GM18520 (cell line): ENCODE measurements around the gene INPP5F.
"Not testable (repeated sequence)": the region's sequence is repeated elsewhere in the genome, so short reads cannot be mapped to it uniquely, and the experiment has no call there.

Experiments
- ATAC-seq: cut with Tn5 transposase; IDR thresholded peaks from one replicate; pipeline ENCODE4 v1.9.1; 2021; ENCODE audit not compliant: unreplicated experiment

The INPP5F gene

GRCh38 chr10:119775529-119775928 lies 49.7 kb downstream of the INPP5F start:
- ATAC-seq = no peak

- ATAC-seq = no peak
Measured at GRCh38 chr10:119776536-119776935, 50.7 kb downstream of the INPP5F start.

- no peak for ATAC-seq
Measured at GRCh38 chr10:119777686-119778085, 51.8 kb downstream of the INPP5F start.

DNA sequence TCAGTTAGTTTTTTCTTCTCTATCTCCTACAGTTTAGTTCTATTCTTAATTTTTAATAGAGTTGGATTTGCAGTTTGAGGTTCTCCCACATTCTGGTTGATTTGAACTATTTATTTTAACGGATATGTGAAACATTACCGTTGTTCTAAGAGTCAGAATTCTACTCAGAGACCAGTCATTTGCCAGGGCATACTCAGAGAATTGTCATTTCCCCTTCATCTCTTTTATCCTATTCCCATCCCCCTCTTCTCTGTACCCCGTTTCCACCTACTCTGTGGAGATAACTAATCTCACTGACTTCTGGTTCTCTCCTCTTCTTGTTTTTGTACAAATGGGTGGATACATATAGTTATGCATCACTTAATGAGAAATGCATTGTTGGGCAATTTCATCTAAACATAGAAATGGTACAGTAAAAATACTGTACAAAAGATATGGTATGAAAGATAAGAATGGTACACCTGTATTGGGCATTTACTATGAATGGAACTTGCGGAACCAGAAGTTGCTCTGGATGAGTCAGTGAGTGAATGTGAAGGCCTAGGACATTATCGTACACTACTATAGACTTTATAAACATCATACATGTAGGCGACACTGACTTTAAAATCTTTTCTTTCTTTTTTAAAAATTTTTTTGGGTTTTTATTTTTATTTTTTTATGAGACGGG lies 53.1 kb downstream of the INPP5F start:
- no peak for ATAC-seq

DNA sequence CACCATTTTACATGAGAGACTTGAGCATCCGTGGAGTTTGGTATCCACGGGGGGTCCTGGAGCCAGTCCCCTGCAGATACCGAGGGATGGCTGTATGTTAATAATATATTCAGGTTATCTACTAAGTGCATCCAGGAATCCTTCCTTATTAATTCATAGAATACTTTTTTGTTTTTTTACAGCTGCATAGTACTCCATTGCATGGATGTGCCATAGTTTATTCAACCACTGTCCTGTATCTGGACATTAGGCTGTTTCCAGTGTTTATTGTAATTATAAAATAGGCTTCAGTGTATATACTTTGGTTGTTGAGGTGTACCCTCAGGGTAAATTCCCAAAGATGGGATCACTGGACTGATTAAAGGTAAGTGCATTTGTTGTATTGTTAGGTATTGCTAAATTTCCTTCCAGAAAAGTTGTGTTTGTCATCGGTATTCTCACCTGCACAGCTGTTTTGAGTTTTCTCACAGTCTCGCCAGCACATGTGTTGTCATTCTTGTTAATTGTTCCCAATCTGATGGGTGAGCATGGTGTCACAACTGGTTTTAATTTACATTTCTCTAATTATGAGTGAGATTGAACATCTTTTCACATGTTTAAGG lies 55.1 kb downstream of the INPP5F start:
- no peak for ATAC-seq

DNA sequence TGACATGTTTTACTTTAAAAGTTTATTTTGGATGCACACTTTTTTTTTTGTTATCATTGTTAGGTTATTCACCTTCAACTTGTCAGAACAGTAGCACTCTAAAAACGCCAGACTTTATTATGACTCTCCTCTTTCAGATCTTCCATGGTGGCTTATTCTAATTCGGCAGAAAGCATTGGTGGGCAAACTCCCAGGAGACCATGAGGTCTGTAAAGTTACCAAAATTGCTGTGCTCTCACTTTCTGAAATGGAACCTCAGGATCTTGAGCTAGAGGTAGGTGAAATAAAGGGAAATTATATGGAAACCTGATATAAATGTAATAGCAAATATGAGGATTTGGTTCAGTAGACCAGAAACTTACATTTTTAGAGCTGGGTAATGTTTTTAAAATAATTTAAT lies 55.6 kb downstream of the INPP5F start:
- no peak for ATAC-seq

- ATAC-seq = no peak
Measured at GRCh38 chr10:119782981-119783664, 57.3 kb downstream of the INPP5F start.

DNA sequence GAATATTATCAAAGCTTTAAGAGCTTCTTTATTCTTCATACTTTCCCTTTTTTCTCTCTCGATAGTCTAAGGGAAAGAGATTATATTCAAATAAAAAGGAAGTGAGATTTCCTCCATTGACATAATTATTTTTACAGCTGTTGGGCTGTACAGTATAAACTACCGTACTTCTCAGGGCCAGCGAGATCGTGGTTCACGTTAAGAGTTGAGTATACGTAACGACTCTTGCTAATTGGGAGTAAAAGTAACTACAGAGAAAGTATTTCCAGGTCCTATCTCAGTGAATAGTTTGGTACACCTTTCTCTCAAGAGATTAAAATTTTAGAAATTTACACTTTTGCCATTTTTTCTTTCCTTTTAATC lies 57.8 kb downstream of the INPP5F start:
- no peak for ATAC-seq

- no peak for ATAC-seq
Measured at GRCh38 chr10:119784340-119785067, 58.7 kb downstream of the INPP5F start.

GRCh38 chr10:119786117-119786769 lies 60.4 kb downstream of the INPP5F start:
- no peak for ATAC-seq

GRCh38 chr10:119795101-119795500 lies 69.3 kb downstream of the INPP5F start:
- ATAC-seq = not testable (repeated sequence)

GRCh38 chr10:119796039-119796438 lies 70.2 kb downstream of the INPP5F start:
- ATAC-seq = no peak

GRCh38 chr10:119801176-119801575 lies 75.3 kb downstream of the INPP5F start:
- no peak for ATAC-seq

- no peak for ATAC-seq
Measured at GRCh38 chr10:119801998-119802538, 76.2 kb downstream of the INPP5F start.

DNA sequence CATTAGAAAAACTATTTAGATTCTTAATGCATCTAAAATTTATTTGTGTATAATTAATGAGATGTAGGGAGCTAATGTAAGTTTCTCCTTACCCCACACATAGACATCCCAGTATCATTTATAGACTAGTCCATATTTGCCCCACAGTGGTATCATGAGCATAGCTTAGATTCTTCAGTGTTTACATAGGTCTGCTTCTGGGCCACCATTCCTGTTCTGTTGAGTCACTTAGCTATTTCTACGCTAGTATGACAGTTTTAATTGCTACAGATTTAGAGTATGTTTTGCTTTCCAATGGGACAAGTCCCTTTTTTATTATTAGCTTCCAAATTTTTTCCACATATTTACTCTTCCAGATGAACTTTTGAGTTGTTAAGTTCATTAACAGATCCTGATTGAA lies 77.4 kb downstream of the INPP5F start:
- no peak for ATAC-seq

DNA sequence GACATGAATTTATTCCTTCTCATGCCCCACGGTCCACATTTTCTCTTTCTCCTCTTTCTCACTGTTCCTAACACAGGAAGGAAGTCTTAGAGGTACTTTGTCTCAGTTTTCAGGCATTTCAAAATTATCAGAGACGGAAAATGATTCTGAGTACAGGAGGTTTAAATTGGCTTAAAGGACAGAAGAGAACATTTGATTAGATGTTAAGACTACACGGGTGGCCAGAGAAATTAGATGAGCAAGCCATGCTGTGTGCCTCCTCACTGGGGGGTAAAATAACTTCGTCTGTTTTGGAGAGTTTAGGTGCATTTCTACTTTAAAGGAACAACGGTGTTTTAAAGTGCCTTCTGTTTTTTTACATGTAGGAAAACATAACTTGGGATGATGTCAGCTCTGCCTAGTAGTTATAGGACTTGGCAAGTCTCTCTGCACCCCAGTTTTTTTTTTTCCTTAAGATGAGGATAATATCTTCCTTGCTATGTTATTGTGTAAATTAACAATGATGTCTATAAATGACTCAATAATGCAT lies 79.9 kb downstream of the INPP5F start:
- no peak for ATAC-seq

GRCh38 chr10:119806334-119807130 lies 80.7 kb downstream of the INPP5F start:
- no peak for ATAC-seq

DNA sequence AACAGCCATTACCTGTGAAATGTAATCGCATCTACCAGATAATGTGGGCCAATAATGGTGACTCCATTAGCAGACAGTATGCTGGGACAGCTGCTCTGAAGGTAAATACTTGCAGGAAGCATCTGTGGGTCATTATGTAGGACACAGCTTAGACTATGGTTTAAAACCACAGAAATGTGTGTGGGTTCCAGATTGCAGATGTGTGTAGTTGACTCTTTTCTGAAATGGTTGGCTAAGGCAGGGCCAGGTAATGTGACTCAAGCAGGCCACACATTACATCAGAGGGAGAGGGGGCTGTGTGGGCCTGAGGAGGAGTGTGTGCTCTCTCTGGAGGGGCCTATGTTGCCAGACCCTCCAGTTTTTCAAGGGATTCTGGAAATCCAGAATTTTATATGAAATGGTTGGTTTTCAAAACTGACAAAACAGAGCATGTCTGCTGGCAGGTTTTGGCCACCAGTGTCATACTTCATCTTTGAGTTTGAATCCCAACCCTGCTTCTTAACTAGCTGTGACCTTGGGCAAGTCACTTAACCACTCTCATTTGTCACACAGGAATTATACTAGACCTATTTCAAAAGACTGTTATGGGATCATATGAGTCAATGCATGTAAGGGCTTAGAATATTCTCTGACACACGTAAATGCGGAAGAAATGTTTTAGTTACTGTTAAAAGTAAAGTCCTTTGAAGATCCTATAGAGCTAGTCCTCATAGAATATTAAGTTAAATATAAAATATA lies 82.3 kb downstream of the INPP5F start:
- ATAC-seq = no peak

DNA sequence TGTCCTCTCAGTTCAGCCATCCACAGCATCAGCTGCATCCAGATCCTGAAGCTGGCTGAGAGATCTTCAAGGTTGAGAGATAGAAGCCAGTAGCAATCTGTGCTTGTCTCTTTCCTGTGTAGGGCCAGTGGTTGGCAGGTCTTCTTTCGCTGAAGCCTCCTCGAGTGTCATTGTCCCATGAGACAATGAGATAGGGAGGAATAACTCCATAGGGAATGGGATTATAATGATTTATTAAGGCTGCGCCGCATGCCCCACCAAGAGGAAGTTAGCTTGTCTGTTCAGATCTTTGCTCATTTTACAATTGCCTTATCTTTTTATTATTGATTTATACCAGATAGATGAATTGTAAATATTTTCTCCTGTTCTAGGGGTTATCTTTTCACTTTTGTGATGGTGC lies 85.3 kb downstream of the INPP5F start:
- ATAC-seq = no peak
